NCI-H2107 treated with DMSO at 0.1 percent for 48 hours (cell line): ENCODE measurements around the gene SNORC.

Source experiments
- DNase-seq: peaks from one replicate; lab custom pipeline; 2025; ENCODE audit not compliant: unreplicated experiment; lab: John Stamatoyannopoulos, UW

Gene SNORC

GRCh38 chr2:232925153-232925820, 55.2 kb downstream of the SNORC start:
- no peak for DNase-seq

- DNase-seq = no peak
Observed at GRCh38 chr2:232925821-232926156, 55.7 kb downstream of the SNORC start.

GRCh38 chr2:232926431-232926939, 56.4 kb downstream of the SNORC start:
- DNase-seq = no peak

GRCh38 chr2:232927032-232927792, 57.1 kb downstream of the SNORC start:
- DNase-seq = no peak

- DNase-seq = no peak
Observed at GRCh38 chr2:232927793-232928550, 57.9 kb downstream of the SNORC start.
